T-helper 1 cell (primary cell): ENCODE results near the gene EHD1.

Experiments
- DNase-seq, 5 donors: peaks; one replicate each; pipeline ENCODE4 v3.0.0-alpha.2; 2012 to 2020

The EHD1 gene

DNA sequence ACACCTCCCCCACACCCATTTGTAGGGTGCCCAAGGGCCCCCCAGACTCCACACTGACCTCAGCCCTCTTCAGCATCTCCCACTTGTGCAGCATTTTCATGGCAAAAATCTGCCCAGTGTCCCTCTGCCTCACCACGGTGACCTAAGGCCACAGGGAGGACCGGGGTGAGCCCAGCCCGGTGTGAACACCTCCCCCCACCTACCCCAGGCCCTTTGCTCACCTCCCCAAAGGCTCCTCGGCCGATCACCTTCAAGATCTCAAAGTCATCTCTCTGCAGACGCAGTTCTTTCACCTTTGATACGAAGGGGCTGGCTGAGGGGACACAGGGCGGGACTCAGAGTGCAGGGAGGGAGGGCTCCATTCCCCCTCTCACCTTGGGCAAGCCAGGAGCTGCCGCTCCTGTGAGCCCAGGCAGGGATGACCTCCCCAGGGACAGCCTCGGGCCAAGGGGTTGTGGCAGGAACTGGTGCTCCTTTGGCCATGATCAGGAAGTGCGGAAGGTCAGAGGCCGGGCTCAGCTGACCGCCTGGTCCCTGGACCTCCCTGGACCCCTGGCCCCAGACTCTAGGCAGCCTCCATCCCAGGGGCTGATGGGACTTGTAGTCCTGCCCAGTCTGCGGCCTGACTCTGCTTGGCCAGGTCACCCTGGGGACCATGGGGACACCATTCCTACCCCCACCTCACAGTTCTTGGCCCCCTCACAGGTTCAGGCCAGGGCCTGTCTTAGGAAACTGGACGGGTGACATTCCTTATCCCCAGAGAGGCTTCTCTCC lies 36.6 kb downstream of the EHD1 start:
- DNase-seq, result no peak

GRCh38 chr11:64839887-64840782 lies 38.3 kb downstream of the EHD1 start:
- no peak for DNase-seq

- no peak for DNase-seq
These were observed 39.1 kb downstream of the EHD1 start for GRCh38 chr11:64839335-64839734.

DNA sequence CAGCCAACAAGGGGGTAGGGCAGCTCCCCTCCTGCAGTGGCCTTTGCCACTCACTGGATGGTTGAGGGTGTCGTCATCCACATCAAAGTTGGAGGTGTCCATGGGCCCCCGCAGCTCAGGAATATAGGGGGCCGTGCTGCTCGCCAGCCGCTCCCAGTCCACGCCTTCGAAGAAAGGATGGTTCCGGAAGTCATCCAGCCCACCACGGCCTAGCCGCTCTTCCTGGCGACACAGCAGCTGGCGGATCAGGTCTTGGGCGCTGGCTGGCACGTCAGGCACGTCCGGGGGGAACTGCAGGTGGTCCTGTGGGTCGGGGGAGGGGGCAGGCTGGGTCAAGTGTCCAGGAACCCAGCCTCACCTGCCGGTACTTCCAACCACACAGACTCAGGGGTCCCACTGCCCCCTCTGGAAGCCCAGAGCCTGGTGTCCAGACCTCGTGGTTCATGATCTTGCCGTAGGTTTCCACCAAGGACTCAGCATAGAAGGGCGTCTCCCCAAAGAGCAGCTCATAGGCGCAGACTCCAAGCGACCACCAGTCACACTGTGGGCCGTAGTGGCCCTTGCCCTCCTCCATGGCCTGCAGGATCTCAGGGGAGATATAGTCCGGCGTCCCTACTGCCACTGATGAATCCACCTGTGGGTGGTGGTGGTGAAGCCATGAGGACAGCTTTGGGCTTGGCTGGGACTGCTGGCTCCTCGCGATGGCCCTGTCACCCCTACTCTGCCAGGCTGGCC lies 39.7 kb downstream of the EHD1 start:
- no peak for DNase-seq

DNA sequence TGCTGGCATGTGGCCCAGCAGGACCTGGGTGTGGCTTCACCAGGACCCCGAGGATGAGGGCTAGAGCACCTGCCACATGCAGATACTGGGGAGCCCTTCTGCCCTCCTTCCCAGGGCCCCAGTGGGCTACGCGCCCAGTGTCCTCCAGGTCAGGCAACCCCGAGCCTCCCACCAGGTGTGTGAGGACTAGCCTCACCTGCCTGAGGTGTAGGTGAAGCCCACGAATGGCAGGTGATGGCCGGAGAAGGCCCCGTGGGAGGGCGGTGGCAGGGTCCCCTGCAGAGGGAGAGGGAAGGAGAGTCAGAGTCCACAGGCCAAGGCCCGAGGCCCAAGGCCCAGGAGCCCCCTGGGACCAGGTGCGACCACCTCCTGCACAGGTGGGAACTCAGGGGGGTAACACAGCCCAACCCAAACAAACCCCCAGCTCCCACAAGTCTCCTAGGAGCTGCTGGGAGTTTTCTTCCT lies 40.5 kb downstream of the EHD1 start:
- no peak for DNase-seq

DNA sequence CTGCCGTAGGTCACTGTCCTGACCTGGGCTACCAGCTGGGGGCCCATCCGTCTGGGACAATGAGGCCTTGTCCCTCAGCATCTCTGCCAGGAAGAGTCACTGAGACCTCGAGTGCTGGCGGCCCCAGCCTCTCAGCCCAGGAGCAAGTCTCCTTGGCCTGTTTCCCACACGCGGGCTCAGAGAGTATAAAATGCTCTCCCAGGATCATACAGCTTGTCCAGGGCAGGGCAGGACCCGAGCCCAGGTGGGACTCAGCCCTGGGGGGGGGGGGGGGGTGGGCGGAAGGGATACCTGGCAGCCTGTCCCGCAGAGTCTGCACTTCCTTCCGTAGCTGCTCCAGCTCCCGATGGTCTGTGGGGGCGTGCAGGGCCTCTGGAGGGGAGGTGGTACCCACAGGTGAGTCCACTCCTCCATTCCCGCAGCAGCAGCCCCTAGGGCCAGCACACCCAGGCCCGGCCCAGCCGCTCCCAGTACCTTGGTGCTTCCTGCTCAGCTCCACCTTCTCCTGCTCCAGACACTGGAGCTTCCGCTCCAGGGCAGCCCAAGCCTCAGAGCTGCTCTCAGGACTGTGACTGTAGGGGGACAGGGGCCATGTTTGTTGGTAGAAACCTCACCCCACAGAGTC lies 41.9 kb downstream of the EHD1 start:
- DNase-seq, result no peak

GRCh38 chr11:64835616-64836447 lies 42.6 kb downstream of the EHD1 start:
- DNase-seq, result no peak

- DNase-seq, result no peak
These were observed 43.5 kb downstream of the EHD1 start for GRCh38 chr11:64834723-64835615.

GRCh38 chr11:64834031-64834722 lies 44.2 kb downstream of the EHD1 start:
- DNase-seq, result no peak

DNA sequence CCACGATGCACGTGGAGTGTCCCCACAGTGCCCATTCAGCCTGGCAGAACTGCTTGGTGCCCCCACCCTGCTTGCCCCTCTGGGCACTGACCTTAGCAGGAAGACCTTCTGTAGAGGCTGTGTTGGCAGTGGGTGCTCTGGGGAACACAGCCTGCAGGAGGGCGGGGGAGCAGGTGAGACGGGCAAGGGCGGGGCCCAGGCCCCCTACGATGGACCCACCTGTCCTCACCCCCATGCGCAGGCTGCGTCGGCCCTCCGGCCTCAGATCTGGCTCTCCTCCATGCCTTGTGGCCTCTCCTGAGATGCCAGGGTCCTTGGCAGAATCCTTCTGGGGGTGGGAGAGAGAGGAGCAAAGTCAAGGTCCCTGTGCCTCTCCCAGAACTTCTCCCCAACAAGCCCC lies 44.9 kb downstream of the EHD1 start:
- no peak for DNase-seq

GRCh38 chr11:64833198-64833502 lies 45.3 kb downstream of the EHD1 start:
- no peak for DNase-seq

DNA sequence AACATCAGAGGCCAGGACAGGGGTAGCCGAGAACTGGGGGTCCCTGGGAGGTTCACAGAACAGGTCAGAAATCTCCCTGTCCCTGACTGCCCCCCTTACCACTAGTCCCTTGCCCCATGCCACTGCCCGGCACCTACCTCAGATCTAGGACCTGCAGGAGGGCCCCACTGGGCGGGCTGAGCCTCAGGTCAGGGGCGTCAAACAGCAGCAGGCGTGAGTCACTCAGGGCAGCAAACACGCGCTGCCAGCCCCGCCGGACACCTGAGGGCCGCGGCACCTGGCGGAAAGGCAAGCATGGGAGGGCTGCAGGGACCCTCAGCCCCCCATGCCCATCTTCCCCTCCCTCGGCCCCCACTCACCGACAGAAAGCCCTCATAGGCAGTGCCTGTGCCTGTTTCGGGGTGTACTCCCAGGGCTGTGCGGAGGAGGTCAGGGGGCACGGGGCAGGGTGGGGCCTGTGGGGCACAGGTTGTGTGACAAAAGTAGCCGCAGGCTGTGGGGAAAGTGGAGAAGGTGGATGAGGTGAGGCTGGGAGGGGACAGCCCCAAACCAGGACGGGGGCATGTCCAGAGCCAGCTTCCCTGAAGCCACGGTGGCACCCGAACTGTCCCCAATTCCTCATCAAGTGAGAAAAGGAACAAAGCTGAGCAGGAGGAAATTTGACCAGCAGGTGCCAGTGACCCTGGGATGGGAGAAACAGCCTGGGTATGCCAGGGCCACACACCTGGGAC lies 45.8 kb downstream of the EHD1 start:
- no peak for DNase-seq

DNA sequence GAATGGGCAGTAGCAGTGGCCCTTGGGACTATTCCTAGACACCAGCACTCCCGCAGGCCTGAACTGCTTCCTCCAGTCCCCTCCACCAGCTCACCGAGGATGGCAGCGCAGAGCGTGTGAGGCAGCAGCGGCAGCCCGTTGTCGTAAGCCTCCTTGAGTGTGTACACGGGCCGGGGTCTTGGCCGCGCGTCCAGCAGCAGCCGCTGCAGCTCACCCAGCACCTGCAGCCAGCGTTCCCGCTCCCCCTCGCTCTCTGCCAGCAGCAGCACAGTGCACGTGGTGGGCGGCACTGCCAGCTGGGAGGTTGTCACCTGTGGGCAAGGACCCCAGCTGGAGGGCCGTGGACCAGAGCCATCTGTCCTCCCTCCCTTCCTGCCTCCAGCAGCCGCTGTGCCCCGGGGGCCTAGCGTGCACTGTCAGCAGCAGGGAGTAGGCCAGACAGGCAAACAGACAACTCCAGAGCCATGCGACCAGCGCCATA lies 47.0 kb downstream of the EHD1 start:
- DNase-seq, result no peak

DNA sequence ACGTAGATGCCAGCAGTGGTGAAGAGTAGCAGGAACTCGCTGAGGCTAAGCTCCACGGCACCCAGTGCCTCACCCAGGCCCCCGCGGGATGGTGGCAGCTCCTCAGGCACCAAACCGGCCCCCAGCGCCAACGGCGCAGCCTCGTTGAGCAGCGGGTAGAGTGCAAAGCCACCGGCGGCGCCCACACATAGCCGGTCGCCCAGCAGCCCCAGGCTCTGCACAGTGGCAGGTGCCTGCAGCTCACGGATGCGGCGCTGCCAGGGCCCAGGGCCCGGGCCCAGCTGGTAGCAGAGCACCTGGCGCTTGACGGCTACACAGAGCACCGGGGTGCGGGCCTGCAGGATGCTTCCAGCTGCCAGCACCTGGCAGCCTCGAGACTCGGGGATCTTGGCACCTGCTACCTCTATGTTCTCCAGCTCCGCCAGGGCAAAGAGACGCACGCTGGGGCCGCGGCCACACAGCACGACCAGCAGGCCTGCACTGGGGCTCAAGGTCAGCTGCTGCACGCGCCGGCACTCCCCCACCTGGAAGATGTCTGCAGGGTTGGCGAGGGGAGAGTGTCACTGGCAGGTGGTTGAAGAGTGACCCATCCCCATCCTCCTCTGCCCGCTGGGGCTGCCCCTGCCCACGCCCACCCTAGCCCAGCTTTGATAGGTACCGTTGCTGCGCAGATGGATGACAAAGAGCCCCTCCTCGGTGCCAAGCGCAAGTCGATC lies 48.7 kb downstream of the EHD1 start:
- no peak for DNase-seq

- DNase-seq, result no peak
These were observed 51.0 kb downstream of the EHD1 start for GRCh38 chr11:64827451-64827839.

DNA sequence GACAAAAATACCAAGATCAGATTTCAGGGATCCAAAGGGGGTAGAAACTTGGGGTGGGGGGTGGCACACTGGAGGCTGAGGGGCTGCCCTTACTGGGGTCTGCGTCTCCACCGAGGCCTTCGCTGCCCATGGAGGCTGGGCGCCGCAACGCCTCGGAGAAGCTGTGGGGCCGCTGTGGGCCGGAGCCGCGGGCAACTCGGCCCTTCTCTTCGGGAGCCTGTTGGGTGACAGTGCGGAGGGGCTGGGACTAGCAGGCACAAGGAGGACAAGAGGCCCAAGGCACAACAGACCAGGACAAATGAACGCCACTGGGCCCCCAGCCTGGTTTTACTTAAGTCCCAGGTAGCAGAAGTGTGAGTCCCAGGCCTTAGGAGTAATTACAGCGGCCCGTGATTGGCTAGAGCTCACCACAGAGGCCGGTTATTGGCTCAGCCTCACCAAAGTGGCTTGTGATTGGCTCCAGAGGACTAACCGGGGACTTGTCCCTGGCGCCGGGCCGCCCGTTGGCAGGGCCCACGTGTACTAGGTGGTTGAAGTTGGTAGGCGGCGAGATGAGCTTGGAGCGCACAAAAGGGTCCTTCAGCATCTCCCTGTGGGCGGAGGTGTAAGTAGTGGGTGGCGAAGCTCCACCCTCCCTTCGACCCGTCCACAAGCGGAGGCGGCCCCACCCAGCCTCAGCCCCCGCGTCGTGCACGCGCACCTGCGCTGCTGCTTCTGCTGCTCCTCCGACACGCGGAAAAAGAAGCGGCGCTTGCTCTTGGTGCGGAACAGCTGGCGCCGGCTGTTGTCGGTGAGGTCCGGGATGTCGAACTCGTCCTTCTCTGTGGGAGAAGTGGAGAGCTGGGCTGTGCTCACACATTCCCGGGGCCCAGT lies 51.6 kb downstream of the EHD1 start:
- DNase-seq, result no peak

DNA sequence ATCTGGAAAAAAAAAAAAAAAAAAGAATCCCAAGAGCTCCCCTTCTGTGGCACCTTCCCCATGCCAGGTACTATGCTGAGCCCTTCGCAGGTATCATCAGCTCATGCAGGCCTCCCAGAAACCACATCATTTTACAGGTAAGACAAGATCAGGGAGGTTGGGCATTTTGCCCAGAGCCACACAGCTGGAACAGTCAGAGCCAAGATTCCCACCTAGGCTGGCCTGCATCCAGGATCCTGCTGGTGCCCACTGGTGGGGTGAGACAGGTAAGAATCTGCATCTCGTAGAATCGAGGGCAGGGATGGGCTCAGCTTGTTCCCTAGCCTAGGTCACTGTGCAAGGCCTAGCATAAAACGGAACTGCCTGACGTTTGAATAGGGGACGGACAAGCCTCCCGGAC lies 52.4 kb downstream of the EHD1 start:
- no peak for DNase-seq
